RWPE2 (cell line): Measurements from ENCODE around the gene ENDOV.

Source experiments
- ATAC-seq: fragments of 200-7000 bp; cut with Tn5 transposase; 3 replicates; pipeline ENCODE4 v1.9.1; 2021; ENCODE audit warnings: low read depth
- DNase-seq: peaks from one replicate; pipeline ENCODE4 v3.0.0-alpha.2; 2020; ENCODE audit warnings: low spot score
- H3K27ac ChIP-seq: fragments of 450-650 bp; 2 replicates; pipeline ENCODE4 v1.5.1; 2017; ENCODE audit warnings: mild to moderate bottlenecking; ENCODE audit not compliant: poor library complexity, severe bottlenecking
- H3K27me3 ChIP-seq: fragments of 250-450 bp; sonication (Bioruptor Pico); 2 replicates; pipeline ENCODE4 v1.5.1; 2021; ENCODE audit warnings: mild to moderate bottlenecking, moderate library complexity; ENCODE audit not compliant: insufficient read depth, poor library complexity, severe bottlenecking
- H3K36me3 ChIP-seq: fragments of 250-450 bp; sonication (Bioruptor Pico); 2 replicates; pipeline ENCODE4 v1.5.1; 2020; ENCODE audit warnings: low read depth, mild to moderate bottlenecking, moderate library complexity
- H3K4me1 ChIP-seq: fragments of 250-450 bp; sonication (Bioruptor Pico); 2 replicates; pipeline ENCODE4 v1.5.1; 2021; ENCODE audit warnings: mild to moderate bottlenecking, moderate library complexity; ENCODE audit not compliant: insufficient read depth, poor library complexity, severe bottlenecking
- H3K4me3 ChIP-seq: fragments of 250-450 bp; sonication (Bioruptor Pico); 2 replicates; pipeline ENCODE4 v1.5.1; 2021; ENCODE audit warnings: mild to moderate bottlenecking, moderate library complexity; ENCODE audit not compliant: severe bottlenecking
- H3K9me3 ChIP-seq: fragments of 250-450 bp; sonication (Bioruptor Pico); 2 replicates; pipeline ENCODE4 v1.5.1; 2021; ENCODE audit warnings: mild to moderate bottlenecking, moderate library complexity; ENCODE audit not compliant: severe bottlenecking
- TF ChIP-seq, protein P1 (sequence below): fragments of 450-650 bp; IDR thresholded peaks from one replicate; pipeline ENCODE4 v1.5.1; 2017; ENCODE audit warnings: mild to moderate bottlenecking, moderate library complexity; ENCODE audit not compliant: poor library complexity, severe bottlenecking

ENDOV gene

GRCh38 chr17:80372922-80373570, 41.9 kb upstream of the ENDOV start:
- Histone ChIP-seq H3K27me3 (no peaks in the 10 kb centered on the region), H3K27ac (no peak overlapping the region), H3K4me3 (no peak overlapping the region), H3K36me3 (peaks cover 92% of the 10 kb centered on the region), H3K9me3 (no peaks in the 10 kb centered on the region), H3K4me1 (no peaks in the 10 kb centered on the region)
- no peak for DNase-seq
- no peak for ATAC-seq
- TF ChIP-seq, protein P1, sequence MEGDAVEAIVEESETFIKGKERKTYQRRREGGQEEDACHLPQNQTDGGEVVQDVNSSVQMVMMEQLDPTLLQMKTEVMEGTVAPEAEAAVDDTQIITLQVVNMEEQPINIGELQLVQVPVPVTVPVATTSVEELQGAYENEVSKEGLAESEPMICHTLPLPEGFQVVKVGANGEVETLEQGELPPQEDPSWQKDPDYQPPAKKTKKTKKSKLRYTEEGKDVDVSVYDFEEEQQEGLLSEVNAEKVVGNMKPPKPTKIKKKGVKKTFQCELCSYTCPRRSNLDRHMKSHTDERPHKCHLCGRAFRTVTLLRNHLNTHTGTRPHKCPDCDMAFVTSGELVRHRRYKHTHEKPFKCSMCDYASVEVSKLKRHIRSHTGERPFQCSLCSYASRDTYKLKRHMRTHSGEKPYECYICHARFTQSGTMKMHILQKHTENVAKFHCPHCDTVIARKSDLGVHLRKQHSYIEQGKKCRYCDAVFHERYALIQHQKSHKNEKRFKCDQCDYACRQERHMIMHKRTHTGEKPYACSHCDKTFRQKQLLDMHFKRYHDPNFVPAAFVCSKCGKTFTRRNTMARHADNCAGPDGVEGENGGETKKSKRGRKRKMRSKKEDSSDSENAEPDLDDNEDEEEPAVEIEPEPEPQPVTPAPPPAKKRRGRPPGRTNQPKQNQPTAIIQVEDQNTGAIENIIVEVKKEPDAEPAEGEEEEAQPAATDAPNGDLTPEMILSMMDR: no peak

GRCh38 chr17:80374039-80374731, 40.8 kb upstream of the ENDOV start:
- H3K36me3 ChIP-seq: peaks cover 92% of the 10 kb centered on the region
- no peaks in the 10 kb centered on the region for H3K4me1 ChIP-seq

DNA sequence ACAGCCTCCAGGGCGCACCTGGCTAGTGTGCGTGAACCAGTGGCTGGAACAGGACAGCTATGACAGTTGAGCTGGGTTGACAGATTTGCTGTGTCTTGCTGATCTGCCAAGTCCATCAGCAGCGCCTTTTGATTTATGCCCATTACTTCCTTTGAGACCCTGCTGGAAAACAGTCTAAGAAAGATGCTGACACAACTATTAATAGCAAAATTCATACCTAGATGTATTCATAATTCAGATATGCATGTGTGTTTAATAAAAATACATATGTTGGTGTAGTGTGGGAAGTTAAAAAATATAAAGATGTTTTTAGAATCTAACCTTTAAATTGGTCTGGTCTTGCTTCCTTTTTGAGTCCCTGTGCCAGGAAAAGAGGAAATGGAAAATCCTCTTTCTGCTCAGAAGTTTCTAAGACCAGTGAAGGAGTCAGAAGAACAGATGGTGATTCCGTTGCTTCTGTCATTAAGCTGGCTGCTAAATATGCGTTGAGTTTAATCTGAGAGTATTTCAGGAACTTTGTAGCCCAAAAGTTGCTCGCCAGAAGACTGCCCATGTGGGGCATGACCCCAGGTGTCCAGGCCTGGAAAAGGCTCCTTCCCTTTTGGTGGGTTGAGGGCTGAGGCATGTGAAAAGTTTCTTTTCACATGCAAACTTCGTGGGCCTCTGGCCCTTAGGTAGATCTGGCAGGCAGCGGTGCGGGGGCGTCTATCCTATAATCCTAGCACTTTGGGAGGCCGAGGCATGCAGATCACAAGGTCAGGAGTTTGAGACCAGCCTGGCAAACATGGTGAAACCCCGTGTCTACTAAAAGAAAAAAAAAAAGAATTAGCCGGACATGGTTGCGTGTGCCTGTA, 40.0 kb upstream of the ENDOV start:
- peaks cover 94% of the 10 kb centered on the region for H3K36me3 ChIP-seq
- no peak for DNase-seq
- no peaks in the 10 kb centered on the region for H3K4me1 ChIP-seq
- no peaks in the 10 kb centered on the region for H3K9me3 ChIP-seq
- H3K27me3 ChIP-seq: no peaks in the 10 kb centered on the region
- H3K4me3 ChIP-seq: no peak overlapping the region
- H3K27ac ChIP-seq: no peak overlapping the region
- TF ChIP-seq, protein P1: no peak
- ATAC-seq: no peak

More at GRCh38 chr17:80374039-80374731, 40.8 kb upstream of the ENDOV start:
- Histone ChIP-seq H3K9me3 (no peaks in the 10 kb centered on the region), H3K27me3 (no peaks in the 10 kb centered on the region), H3K27ac (no peak overlapping the region), H3K4me3 (no peak overlapping the region)
- no peak for DNase-seq
- TF ChIP-seq, protein P1: no peak
- ATAC-seq: no peak

DNA sequence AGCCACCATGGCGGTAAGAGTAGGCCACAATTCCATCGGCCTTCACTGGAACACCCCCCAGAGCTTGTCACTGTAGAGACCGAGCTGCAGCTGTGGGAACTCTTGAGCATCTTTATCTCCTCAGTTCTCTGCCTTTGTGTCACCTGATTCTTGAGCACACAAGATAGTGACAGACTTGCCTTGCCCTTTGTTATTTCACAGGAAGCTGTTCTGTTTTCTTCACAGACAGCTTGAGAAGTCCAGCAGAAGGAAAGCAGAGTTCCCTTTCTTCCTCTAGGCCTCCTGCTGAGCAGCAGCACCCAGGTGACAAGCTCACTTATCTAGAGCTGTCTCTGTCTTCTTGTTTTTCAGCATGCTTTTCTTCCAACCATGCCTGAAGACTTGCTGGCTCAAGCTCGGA, 38.4 kb upstream of the ENDOV start:
- Histone ChIP-seq H3K4me1 (no peaks in the 10 kb centered on the region), H3K27me3 (no peaks in the 10 kb centered on the region), H3K9me3 (no peaks in the 10 kb centered on the region), H3K4me3 (no peak overlapping the region), H3K27ac (no peak overlapping the region), H3K36me3 (peaks cover 94% of the 10 kb centered on the region)
- TF ChIP-seq, protein P1: no peak
- ATAC-seq (no peak), DNase-seq (no peak)
